ENCODE results near the gene SLC16A6.
A peak's percentile ranks its signal among the peaks of the same experiment; 100 is the strongest.
"Not testable (repeated sequence)": the region's sequence is repeated elsewhere in the genome, so short reads cannot be mapped to it uniquely, and the experiment has no call there.

SLC16A6 gene

GRCh38 chr17:68289473-68289872 is 1.5 kb downstream of the SLC16A6 start:
- no peak for DNase-seq

DNA sequence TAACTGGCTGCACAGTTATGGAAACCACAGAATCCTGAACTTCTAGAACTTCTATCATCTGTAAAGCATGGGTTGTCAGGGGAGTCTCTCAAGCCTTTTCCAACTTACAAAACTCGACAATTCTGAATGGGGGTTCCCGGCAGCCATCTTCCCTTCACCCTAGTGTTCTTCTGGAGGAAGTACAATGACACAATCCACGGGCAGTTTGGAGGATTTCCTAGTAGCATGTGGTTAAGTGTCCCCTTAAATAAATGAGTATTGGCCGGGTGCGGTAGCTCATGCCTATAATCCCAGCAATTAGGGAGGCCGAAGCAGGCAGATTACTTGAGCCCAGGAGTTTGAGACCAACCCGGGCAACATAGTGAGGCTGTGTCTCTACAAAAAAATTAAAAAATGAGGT is 2.1 kb downstream of the SLC16A6 start:
- DNase-seq, result no peak

GRCh38 chr17:68288375-68288774 is 2.6 kb downstream of the SLC16A6 start:
- no peak for DNase-seq

DNA sequence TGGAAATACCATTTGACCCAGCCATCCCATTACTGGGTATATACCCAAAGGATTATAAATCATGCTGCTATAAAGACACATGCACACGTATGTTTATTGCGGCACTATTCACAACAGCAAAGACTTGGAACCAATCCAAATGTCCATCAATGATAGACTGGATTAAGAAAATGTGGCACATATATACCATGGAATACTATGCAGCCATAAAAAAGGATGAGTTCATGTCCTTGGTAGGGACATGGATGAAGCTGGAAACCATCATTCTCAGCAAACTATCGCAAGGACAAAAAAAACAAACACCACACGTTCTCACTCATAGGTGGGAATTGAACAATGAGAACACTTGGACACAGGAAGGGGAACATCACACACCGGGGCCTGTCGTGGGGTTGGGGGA is 9.0 kb downstream of the SLC16A6 start:
- not testable (repeated sequence) for DNase-seq

DNA sequence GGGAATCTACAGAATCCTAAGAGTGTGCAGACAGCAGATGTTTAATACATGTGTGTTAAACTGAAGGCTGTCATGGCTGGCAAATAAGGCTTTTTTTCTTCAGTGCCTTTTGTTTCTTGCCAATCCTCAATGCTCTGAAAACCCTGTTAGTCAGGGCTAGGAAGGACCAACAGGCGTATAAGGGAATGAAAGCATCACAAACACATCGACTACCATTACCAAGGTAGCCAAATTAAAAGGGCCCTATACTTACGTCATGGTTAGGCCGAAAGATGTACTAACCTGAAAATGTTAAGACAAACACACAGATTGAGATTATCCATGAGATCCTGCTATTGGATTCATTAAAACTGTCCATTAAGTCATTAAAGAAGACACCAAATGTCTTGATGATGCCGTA is 13.1 kb downstream of the SLC16A6 start:
- no peak for DNase-seq

GRCh38 chr17:68276339-68276738 is 14.6 kb downstream of the SLC16A6 start:
- DNase-seq, result not testable (repeated sequence)

GRCh38 chr17:68273722-68274121 is 17.2 kb downstream of the SLC16A6 start:
- DNase-seq, result no peak

GRCh38 chr17:68265833-68266232 is 25.1 kb downstream of the SLC16A6 start:
- DNase-seq, result not testable (repeated sequence)

DNA sequence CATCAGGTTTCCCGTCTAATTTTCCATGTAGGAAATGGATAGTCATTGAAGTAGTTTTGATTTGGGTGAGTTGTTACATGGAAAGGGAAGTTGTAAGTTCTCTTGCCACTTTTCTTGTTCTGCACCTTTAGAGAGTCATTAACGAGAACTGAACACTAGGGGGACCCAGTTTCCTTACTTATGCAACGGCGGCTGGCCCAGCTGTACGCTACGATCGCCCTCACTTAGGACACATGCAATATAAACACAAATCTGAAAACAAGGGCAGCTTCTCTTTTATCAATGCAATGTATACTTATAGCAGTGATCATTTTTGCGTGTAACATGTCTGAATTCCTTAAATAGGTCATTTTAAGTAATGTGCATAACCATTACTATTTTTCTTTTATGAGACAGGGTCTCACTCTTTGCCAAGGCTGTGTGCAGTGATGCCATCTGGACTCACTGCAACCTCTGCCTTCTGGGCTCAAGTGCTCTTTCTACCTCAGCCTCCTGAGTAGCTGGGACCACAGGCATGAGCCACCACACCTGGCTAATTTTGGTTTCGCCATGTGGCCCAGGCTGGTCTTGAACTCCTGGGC is 27.7 kb downstream of the SLC16A6 start:
- not testable (repeated sequence) for DNase-seq

- DNase-seq, result not testable (repeated sequence)
Measured at GRCh38 chr17:68262467-68262866, 28.5 kb downstream of the SLC16A6 start.

DNA sequence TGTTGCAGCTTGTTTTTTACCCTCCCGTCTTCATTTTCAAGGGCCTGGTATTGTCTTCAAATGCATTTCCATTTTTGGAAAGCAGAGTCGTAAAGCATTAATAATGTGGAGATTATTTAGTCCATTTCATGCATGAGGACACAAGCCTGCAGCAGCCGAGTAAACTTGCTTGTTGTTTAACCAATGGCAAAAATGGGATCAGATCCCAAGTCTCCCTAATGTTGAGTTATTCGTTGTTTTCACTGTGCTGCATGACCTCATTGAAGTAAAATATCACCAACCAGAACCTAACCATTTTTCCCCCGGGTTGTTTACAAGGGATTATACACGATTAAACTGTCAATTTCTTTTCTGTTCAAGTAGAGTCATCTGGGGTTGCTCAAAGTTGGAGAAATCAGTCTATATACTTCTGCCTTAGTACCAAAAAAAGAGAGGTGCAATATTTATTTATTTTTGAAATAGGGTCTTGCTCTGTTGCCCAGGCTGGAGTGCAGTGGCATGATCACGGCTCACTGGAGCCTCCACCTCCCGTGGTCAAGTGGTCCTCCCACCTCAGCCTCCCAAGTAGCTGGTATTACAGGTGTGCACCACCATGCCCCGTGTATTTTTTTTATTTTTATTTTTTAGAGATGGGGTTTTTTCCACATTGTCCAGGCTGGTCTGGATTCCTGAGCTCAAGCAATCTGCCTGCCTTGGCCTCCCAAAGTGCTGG is 30.7 kb downstream of the SLC16A6 start:
- no peak for DNase-seq

DNA sequence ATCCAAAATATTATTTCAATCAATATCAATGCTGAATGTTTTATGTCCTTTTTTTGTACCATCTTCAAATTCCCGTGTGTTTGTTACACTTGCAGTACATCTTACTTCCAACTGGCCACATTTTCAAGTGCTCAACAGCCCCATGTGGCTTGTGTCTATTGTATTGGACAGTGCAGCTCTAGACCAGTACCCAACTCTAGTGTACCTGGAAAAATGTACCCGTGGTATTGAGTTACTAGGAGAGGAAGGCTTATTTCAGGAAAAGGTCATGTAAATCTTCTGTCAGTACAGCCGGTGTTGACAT is 31.3 kb downstream of the SLC16A6 start:
- DNase-seq, result not testable (repeated sequence)

DNA sequence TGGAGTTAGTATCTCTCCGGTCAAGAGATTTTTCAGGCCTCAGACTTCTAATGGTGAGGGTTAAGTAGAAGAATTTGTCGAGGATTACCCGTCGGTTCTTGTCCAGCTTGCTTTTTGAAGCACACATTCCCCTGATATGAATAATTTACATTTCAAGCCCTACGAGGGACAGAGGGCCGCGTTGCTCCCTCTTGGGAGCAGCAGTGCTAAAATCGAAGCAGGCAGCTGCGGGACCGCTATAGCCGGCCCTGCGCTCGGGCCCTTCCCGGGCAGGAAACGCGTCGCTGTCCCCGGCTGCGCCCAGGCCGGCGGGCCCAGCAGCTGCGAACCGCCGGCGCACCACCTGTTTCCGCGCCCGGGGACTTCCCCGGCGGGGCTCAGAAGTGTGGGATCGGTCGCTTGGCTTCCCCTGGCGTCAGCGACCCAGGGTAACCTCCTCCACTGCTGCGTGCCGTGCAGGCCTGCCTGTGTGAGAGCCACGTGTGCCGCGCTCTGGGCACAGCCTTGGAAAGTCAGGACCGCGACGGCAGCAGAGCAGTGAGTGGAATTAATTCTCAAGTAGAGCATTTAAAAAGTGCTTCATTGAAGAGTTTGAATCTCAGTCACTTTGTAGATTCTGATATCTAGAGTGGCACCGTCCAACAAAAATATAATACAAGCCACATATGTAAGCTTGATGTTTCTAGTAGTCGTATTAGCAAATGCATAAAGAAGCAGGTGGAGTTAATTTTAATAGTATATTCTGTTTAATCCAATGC is 31.9 kb downstream of the SLC16A6 start:
- DNase-seq, result peak; percentile 76

DNA sequence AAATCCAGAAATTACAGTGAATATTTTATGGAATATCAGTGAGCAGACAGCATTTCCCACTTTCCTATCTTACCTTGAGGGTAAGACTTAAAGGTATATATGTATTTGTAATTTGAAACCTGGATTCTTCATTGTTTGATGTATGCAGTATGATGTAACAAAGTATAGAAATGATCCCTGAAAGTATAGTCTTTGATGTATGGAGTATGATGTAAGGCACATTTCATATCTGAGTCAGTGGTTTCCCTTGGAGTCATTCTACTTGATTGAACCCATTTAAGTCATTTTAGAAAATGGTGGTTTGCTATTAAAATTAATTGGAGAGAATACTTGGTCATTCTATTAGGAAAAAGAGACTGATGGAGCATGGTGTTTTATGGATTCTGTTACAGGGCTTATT is 33.0 kb downstream of the SLC16A6 start:
- no peak for DNase-seq

DNA sequence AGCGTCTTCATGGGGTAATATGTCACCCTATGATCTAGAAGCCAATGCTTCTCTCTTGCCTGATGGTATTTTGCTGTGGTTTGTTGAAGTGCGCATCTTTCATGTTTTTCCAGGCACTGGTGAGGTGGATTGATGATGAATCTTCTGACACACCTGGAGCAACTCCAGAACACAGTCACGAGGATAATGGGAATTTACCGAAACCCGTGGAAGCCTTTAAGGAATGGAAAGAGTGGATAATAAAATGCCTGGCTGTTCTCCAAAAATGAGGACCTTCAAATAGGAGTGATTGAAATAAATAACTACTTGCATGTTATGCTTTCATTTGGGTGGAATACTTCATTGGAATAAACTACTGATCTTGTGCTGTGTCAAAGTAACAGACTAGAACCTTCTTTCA is 34.2 kb downstream of the SLC16A6 start:
- not testable (repeated sequence) for DNase-seq

DNA sequence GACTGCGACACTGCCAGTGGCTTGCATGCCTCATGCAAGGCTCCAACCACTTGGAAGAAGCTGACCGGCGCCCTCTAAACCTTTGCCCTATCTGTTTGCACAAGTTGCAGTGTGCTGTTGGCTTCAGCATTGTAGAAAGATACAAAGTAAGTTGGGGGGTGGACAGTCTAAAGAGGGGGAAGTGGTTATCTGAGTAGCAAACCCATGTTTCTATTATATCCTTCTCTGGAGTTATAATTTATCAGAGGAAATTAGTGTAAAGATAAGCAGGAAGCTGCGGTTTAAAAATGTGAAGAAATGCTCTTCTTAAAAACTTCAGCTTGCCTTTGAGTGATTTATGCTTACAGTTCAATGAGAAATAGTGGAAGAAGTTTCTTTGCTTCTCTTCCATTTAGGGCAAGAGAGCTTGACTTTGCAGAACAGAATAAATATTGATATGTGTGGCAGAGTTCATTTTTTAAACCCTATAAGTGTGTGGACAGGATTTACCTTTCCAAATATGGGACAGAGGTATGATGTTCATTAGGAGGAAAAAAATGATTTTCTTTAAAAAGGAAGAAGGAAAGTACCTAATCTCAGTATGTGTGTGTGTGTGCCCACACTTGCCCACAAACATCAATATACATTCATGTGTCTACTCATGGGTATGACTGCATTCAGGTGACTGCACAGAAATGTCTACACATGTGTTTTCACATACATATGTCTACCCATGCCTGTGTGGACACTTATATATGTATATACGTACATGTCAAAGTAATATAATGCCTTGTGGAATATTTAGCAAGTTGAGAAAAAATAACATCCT is 35.0 kb downstream of the SLC16A6 start:
- DNase-seq, result no peak

- DNase-seq, result no peak
Measured at GRCh38 chr17:68255151-68255550, 35.8 kb downstream of the SLC16A6 start.

GRCh38 chr17:68253426-68253825 is 37.5 kb downstream of the SLC16A6 start:
- DNase-seq, result not testable (repeated sequence)

- DNase-seq, result no peak
Measured at GRCh38 chr17:68249354-68249765, 41.6 kb downstream of the SLC16A6 start.

DNA sequence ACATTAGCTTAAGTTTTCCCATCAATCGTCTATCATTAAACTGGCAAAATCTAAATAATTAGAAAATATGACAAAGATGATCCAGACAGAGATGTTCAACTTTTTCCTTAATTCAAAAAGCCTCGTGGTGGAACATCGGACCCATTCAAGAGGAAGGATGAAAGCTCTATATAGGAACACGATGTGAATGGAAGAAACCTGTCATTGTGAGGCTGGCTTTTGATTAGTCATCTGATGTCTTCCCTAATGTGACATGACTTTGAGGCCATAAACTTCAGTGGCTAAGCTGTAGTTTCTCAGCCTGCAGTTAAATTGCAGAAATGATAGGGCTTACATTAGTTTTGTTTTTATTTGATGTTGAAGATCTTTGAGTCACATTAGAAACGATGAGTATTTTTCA is 42.0 kb downstream of the SLC16A6 start:
- DNase-seq, result no peak

GRCh38 chr17:68248199-68248825 is 42.6 kb downstream of the SLC16A6 start:
- DNase-seq, result no peak

DNA sequence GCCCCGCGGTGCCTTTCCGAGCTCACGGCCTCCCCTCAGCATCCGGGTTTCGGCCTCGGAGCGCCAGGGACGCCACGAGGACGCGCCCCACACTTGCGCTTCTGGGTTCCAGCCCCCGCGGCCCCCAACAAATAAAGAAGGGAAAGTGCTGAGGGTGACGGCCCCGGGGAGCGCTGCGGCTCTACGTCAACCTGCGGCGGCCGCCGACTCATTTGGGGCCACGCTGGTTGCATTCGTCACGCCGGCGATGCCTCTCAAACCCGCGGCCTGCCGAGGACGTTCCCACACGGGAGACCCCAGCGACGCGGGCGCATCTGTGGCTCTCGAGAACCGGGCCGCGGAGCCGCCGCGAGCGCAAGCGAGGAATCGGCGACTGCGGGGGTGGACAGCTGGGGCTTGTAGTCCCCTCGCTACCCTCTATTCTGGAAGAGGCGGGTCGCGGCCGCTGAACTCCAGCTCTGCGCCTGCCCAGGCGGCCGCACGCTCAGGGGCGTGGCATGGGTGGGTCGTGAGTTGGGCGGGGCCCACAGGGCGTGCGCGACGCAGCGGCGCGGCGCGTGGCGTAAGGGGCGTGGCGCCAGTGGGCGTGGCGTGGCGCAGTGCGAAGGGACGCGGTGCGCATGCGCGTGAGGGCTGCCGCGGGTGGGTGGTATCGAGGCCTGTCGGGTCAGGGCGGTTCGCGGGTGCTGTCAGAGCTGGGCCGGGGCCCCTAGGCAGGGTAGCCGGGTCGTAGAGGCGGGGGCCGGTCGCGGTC is 43.3 kb downstream of the SLC16A6 start, which contains the start of gene AMZ2:
Gene AMZ2 (plus strand): TSS at position 599 of the 754 bp plus-strand sequence. CDS start 2,145 bp downstream, outside the sequence.
- peak; percentile 97 for DNase-seq
